Suprapubic skin (tissue), 4 donors: ENCODE data around the gene EME2. TPM values are rescaled to one million over a fixed set of nuclear protein-coding genes. Genes with fewer than 3 reads are reported as not detected.
"Not testable (repeated sequence)": the region's sequence is repeated elsewhere in the genome, so short reads cannot be mapped to it uniquely, and the experiment has no call there.

Source experiments
- DNase-seq, 2 donors: peaks; one replicate each; pipeline ENCODE4 v3.0.0-alpha.2; 2019; ENCODE audit warnings: low spot score in 2 of 2
- H3K27ac ChIP-seq: fragments of 200-600 bp; sonication (generic); one replicate; pipeline ENCODE4 v1.5.1; 2019
- H3K27me3 ChIP-seq: fragments of 200-600 bp; sonication (generic); one replicate; pipeline ENCODE4 v1.5.1; 2019
- H3K36me3 ChIP-seq: fragments of 200-600 bp; sonication (generic); one replicate; pipeline ENCODE4 v1.5.1; 2019
- H3K4me1 ChIP-seq: fragments of 200-600 bp; sonication (generic); one replicate; pipeline ENCODE4 v1.5.1; 2019
- H3K4me3 ChIP-seq: fragments of 200-600 bp; sonication (generic); one replicate; pipeline ENCODE4 v1.5.1; 2019; ENCODE audit warnings: mild to moderate bottlenecking
- H3K9me3 ChIP-seq: fragments of 200-600 bp; sonication (generic); one replicate; pipeline ENCODE4 v1.5.1; 2019
- CTCF ChIP-seq, 2 donors: fragments of 200-600 bp in 1 of 2; fragments of 450-650 bp in 1 of 2; sonication (generic) in 1 of 2; IDR thresholded peaks; one replicate each; pipeline ENCODE4 v1.5.1; 2016 to 2019; ENCODE audit warnings: antibody characterized with exemption in 2 of 2, mild to moderate bottlenecking in 1 of 2, moderate library complexity in 1 of 2
- EP300 ChIP-seq: sonication (generic); formaldehyde crosslinking; IDR thresholded peaks from one replicate; pipeline ENCODE4 v1.6.1; 2017; ENCODE audit warnings: antibody characterized with exemption
- POLR2A ChIP-seq, 2 donors: fragments of 450-650 bp; IDR thresholded peaks; one replicate each; pipeline ENCODE4 v1.6.1; 2017; ENCODE audit warnings: antibody characterized with exemption in 2 of 2, mild to moderate bottlenecking in 2 of 2, moderate library complexity in 2 of 2
- POLR2AphosphoS5 ChIP-seq, 3 donors: sonication (generic); formaldehyde crosslinking; IDR thresholded peaks; one replicate each; pipeline ENCODE4 v1.6.1; 2017; ENCODE audit warnings: antibody characterized with exemption in 3 of 3
- WGBS: methylation state at CpG from one replicate; pipeline ENCODE4 v1.1.5; 2018; 5-methylcytosine and 5-hydroxymethylcytosine counted together
- total RNA-seq, 4 donors: library from RNA; depleted of rRNA; stranded (reverse); fragments of >200 nt; gene quantifications; one replicate each; pipeline ENCODE4 v1.1.0, GENCODE V29; 2016

Gene EME2
- total RNA-seq, 4 donors from 2014 or later, result 9.8 to 26.3 (median 15.1) TPM

GRCh38 chr16:1794908-1795666, 22.5 kb downstream of the EME2 start:
- no peak for TF ChIP-seq POLR2AphosphoS5 (IDR thresholded peaks at IDR 0.05)
- TF ChIP-seq POLR2A (IDR thresholded peaks at IDR 0.05), result no peak
- TF ChIP-seq CTCF (IDR thresholded peaks at IDR 0.05), result no peak
- no peak for TF ChIP-seq EP300
- 77% methylated on average over 30 of the region's 32 CpGs for WGBS
- Histone ChIP-seq H3K4me1 (no peaks in the 10 kb centered on the region), H3K27ac (no peak overlapping the region), H3K36me3 (peaks cover 25% of the 10 kb centered on the region), H3K4me3 (no peak overlapping the region), H3K9me3 (peaks cover 3% of the 10 kb centered on the region), H3K27me3 (no peaks in the 10 kb centered on the region)
- DNase-seq, result peak in 1 of 2 donors; percentile 58

- H3K27me3 ChIP-seq, H3K4me1 ChIP-seq, H3K27ac ChIP-seq, H3K9me3 ChIP-seq, H3K4me3 ChIP-seq, DNase-seq, H3K36me3 ChIP-seq: not testable (repeated sequence)
- WGBS, result 63% methylated on average over 4 of the region's 5 CpGs
Measured at GRCh38 chr16:1799263-1799662, 26.7 kb downstream of the EME2 start.

- TF ChIP-seq POLR2AphosphoS5 (IDR thresholded peaks at IDR 0.05), result no peak
- no peak for TF ChIP-seq EP300
- no peak for TF ChIP-seq CTCF (IDR thresholded peaks at IDR 0.05)
- no peak for TF ChIP-seq POLR2A (IDR thresholded peaks at IDR 0.05)
- Histone ChIP-seq H3K27me3 (no peaks in the 10 kb centered on the region), H3K36me3 (peaks cover 4% of the 10 kb centered on the region), H3K4me3 (no peak overlapping the region), H3K4me1 (no peaks in the 10 kb centered on the region), H3K27ac (no peak overlapping the region), H3K9me3 (peaks cover 3% of the 10 kb centered on the region)
- 78% methylated on average over 10 of the region's 10 CpGs for WGBS
- no peak for DNase-seq
Measured at GRCh38 chr16:1800701-1801100, 28.1 kb downstream of the EME2 start.

- no peaks in the 10 kb centered on the region for H3K27me3 ChIP-seq
- H3K36me3 ChIP-seq, result peaks cover 41% of the 10 kb centered on the region
- no peak for TF ChIP-seq EP300
- no peak for TF ChIP-seq CTCF (IDR thresholded peaks at IDR 0.05)
- TF ChIP-seq POLR2AphosphoS5 (IDR thresholded peaks at IDR 0.05), result no peak
- no peak for TF ChIP-seq POLR2A (IDR thresholded peaks at IDR 0.05)
- H3K4me1 ChIP-seq, result peaks cover 2% of the 10 kb centered on the region
- no peak for DNase-seq
- H3K4me3 ChIP-seq, result no peak overlapping the region
- H3K9me3 ChIP-seq, result no peaks in the 10 kb centered on the region
- no peak overlapping the region for H3K27ac ChIP-seq
- WGBS, result 88% methylated on average over 9 of the region's 10 CpGs
Measured at GRCh38 chr16:1807626-1808025, 35.0 kb downstream of the EME2 start.

GRCh38 chr16:1808691-1809090, 36.1 kb downstream of the EME2 start:
- TF ChIP-seq CTCF (IDR thresholded peaks at IDR 0.05) (no peak), POLR2A (IDR thresholded peaks at IDR 0.05) (no peak), EP300 (no peak), POLR2AphosphoS5 (IDR thresholded peaks at IDR 0.05) (no peak)
- no peak overlapping the region for H3K4me3 ChIP-seq
- no peaks in the 10 kb centered on the region for H3K9me3 ChIP-seq
- H3K27me3 ChIP-seq, result no peaks in the 10 kb centered on the region
- no peak overlapping the region for H3K27ac ChIP-seq
- H3K36me3 ChIP-seq, result peaks cover 43% of the 10 kb centered on the region
- peaks cover 6% of the 10 kb centered on the region for H3K4me1 ChIP-seq
- WGBS, result 79% methylated on average over 18 of the region's 18 CpGs
- DNase-seq, result no peak
